ENCODE results near the gene PFKP.

Gene PFKP

DNA sequence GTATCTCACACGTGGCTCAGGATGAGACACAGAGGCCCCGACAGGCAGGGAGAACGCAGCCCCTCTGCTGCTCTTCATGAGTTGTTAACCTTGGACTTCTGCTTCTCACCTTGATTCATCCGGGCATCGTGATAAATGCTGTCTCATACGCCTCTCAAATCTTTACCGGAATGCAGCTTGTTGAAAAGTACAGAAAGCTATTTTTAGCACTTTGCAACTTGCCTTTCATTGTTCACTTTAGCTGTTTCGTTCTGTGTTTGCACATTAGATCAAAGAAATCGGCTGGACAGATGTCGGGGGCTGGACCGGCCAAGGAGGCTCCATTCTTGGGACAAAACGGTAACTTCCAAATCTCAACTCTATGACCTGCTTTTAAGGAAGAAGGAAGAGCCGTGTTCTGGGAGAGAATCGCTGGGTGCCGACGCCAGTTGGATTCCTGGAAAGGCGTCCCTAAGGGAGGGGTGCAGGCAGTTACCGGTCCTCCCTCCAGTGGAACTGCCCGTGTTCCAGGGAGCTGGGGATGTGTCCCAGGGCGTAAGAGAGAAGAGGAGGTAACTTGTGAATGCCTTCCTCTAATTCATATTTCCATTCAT is 49.3 kb downstream of the PFKP start:
- DNase-seq (ENCODE audit: low read depth): no peak

GRCh38 chr10:3117486-3117885 is 50.1 kb downstream of the PFKP start:
- DNase-seq (ENCODE audit: low read depth): no peak

- no peak for DNase-seq (ENCODE audit: low read depth)
These were observed 51.3 kb downstream of the PFKP start for GRCh38 chr10:3118641-3119091.

- no peak for DNase-seq (ENCODE audit: low read depth)
These were observed 52.6 kb downstream of the PFKP start for GRCh38 chr10:3119796-3120459.

DNA sequence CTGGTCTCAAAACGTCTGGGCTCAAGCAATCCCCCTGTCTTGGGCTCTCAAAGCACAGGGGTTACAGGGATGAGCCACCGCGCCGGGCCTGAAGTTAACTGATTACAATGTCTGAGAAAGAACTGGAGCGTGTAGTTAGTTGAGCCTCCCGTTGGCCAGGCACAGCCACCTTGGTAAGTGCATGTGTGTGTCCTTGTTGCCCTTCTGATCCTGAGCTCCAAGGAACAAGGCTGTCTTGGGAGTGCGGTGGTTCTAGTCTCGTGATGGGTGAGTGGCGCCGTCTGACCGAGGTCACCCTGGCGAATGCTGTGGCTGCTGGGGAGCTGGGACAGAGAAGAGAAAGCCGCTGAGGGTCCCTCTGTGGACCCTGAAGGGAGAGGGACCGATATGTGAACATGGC is 54.7 kb downstream of the PFKP start:
- no peak for DNase-seq (ENCODE audit: low read depth)

DNA sequence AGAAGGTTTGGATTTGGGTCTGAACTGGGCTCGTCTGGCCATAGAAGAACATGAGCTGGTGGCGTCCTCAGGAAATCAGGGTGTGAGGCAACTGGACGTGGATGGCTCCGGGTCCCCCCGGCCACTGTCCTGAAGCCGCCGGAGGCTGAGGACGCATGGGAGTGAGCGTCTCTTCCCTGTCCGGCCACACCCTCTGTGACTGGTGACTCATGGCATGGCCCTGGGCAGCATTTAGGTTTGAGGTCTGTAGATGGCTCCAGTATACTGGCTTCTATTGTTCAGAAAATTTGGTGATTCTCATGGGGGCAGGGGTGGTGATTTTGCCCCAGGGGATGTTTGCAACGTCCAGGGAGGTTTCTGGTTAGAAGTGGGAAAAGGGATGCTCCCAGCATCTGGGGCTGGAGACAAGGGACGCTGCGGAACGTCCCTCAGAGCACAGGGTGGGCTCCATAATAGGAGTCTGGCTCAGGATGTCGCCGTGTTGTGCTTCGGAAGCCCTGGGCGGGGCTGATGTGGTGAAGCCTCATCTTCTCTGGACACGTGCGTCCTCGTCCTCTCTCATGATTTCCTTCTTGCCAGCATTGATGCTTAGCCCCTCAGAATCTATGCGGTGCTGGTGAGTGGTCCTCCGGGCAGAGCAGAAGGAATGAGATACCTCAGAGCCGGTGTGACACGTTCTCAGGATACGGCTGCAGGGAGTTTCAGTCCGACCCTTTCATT is 55.3 kb downstream of the PFKP start:
- no peak for DNase-seq (ENCODE audit: low read depth)

- no peak for DNase-seq (ENCODE audit: low read depth)
These were observed 56.4 kb downstream of the PFKP start for GRCh38 chr10:3123571-3124411.

- DNase-seq (ENCODE audit: low read depth): no peak
These were observed 57.2 kb downstream of the PFKP start for GRCh38 chr10:3124412-3125175.

GRCh38 chr10:3125527-3126170 is 58.3 kb downstream of the PFKP start:
- DNase-seq (ENCODE audit: low read depth): no peak

GRCh38 chr10:3126249-3126648 is 58.9 kb downstream of the PFKP start:
- DNase-seq (ENCODE audit: low read depth): no peak

- no peak for DNase-seq (ENCODE audit: low read depth)
These were observed 59.5 kb downstream of the PFKP start for GRCh38 chr10:3126741-3127346.

GRCh38 chr10:3127921-3128320 is 60.6 kb downstream of the PFKP start:
- DNase-seq (ENCODE audit: low read depth): no peak

DNA sequence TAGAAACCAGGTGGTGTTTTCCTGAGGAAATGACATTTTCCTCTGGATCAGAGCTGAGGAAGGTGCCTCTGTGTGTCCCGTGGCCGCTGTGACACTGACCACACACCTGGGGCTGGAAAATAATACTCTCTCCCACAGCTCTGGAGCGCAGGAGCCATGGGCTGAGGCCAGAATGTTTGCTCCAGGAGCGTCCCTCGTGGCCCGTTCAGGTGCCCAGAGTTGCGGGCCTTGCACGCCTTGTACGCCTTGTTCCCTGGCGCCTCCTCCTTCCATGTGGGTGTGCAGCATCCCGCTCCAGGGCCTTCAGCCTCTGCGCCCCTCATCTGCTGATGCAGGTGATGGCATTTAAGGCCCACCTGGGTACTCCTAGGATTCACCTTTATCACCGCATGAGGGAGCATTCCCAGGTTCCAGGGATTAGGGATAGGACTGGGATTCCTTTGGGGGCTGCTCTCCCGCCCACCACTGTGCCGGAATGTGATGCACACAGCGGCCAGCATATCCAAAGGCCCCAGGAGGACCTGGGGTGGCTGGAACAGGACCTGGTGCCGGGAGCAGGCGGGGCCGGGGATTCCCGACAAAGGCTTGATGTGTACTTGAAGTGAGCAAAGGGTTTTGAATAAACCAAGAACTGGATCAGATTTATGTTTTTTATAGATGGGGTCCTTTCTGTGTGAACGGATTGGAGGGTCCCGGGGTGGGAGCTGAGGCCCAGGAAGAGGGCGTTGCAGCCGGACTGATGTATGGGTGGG is 61.2 kb downstream of the PFKP start:
- DNase-seq (ENCODE audit: low read depth): no peak

DNA sequence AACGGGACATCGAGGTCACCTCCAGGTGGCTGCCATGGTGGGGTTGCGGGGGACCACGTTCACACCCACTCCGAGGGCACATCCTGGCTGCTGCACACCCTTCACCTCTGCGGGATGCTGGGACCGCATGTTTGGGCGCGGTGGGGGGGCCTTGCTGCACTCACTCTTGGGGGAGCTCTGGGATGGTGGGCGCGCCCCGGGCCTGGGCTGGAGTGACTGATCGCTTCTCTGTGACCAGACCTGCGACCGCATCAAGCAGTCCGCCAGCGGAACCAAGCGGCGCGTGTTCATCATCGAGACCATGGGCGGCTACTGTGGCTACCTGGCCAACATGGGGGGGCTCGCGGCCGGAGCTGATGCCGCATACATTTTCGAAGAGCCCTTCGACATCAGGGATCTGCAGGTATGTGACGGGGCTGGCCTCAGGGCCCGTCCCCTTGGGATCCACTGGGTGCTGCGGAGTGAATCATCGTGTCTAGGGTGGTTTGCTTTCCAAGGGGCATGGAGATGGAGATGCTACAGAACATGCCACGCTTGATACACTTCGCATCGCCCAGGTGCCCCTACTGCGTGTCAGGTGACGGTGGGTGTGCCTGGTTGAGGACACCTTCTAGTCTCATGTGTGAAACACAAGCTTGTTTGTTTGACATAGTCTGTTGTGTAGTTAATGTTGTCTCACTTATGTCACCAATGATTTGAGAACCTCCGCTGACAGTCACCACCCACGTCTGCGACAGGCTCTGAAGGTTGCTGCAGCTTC is 62.4 kb downstream of the PFKP start:
- DNase-seq (ENCODE audit: low read depth): no peak

GRCh38 chr10:3131098-3131497 is 63.8 kb downstream of the PFKP start:
- no peak for DNase-seq (ENCODE audit: low read depth)

DNA sequence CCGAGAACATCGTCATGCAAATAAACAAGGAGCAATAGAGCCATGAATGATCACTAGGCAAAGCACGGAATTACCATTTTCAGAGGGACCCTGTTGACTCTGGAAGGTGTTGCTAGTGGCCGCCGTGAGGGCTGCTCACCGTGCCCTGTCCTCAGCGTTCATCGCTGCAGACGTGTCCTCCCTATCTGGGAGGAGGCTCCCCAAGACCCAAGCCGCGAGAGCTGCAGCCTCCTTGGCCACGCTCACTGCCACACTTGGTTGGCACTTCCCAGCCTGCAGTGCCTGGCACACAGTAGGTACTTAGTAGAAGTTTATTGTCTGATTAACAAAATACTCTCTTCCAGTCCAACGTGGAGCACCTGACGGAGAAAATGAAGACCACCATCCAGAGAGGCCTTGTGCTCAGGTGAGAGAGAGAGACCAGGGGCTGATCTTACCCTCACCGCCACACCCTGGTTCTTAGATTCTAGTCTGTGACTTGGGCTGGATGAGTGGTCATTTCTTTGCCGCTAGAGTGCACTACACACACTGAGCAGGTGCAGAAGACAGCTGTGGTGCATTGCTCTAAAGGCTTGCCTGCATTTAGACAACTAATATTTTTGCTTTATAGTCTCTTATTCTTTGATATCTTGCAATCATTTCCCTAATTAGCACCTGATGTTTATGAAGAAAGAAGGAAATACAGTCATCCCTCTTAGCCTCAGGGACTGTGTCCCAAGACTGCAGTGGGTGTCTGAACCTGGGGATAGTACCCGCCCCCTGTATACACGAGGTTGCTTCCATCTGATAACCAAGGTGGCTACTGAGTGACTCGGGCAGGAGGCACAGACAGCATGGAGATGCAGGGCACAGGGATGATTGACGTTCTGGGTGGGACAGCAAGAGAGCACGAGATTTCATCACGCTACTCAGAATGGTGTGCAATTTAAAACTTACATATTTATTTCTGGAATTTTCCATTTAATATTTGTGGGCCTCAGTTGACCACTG is 65.0 kb downstream of the PFKP start:
- DNase-seq (ENCODE audit: low read depth): no peak

DNA sequence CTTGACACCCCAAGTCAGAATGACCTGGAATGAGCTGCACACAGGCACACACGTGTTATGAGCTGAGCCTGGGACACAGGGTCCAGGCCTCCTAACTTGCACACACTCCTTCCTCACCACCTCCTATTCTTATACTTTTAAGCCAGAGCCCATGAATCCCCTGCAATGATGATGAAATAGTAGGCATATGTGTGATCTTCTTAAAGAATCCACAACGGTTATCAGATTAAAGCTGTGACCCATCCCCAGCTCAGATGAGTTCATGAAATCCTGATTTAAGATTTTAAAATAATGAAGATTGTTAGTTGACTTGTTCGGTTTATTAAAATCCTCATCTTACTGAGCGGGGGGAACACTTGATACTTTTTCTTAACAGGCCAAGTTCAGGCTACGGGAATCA is 66.6 kb downstream of the PFKP start:
- no peak for DNase-seq (ENCODE audit: low read depth)

DNA sequence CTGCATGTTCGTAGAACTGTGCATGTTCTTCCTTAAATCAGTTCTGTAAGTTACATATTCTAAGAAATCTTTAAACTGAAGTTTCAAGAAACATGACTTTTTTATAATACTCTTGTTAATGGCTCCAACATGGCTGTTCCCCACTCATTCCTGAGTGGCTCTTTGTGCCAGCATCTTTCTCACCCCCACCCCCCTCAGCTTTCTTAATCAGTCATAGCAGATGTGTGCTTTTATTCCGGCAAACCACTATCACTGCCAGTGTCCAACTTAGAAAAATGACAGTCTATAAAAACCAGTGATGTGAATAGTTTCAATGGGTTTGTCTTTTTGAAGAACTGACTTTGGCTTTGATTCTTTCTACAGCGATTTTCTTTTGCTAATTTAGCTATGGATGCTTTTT is 67.7 kb downstream of the PFKP start:
- no peak for DNase-seq (ENCODE audit: low read depth)

All from T-helper 22 cell (primary cell).